ENCODE data around the gene VMP1. TPM values are rescaled to one million over a fixed set of nuclear protein-coding genes. Genes with fewer than 3 reads are reported as not detected.

VMP1 gene
- 76.3 and 81.1 TPM in 2 replicates for total RNA-seq

GRCh38 chr17:59707149-59707970 is at the start of gene VMP1, which contains the start of gene PTRH2:
Gene VMP1, plus strand, starts transcription at chr17:59707654. Its CDS starts 23,793 bp downstream, at chr17:59731447.
Gene PTRH2, minus strand, starts transcription at chr17:59707430. Its CDS starts 9,452 bp downstream, at chr17:59697978.

Other genes starting within 250 kb of the VMP1 start
- gene DHX40, start 142.0 kb upstream of the VMP1 start, total RNA-seq: 22.1 and 25.3 TPM in 2 replicates
- gene CLTC, start 87.8 kb upstream of the VMP1 start, total RNA-seq: 169 and 172 TPM in 2 replicates
- gene PTRH2, start 224 bp upstream of the VMP1 start, total RNA-seq: 33.1 and 54.6 TPM in 2 replicates
- 5.4 and 7.2 TPM in 2 replicates for gene TUBD1, start 185.3 kb downstream of the VMP1 start, total RNA-seq
- gene RPS6KB1, start 185.5 kb downstream of the VMP1 start, total RNA-seq: 8.1 and 9.8 TPM in 2 replicates

Measured in hair follicular keratinocyte (primary cell).